Esophagus (tissue), 2 donors: ENCODE data around the gene RND3. TPM values are rescaled to one million over a fixed set of nuclear protein-coding genes. Genes with fewer than 3 reads are reported as not detected.

Experiments
- H3K27ac ChIP-seq, 2 donors: one replicate each; pipeline ENCODE4 v1.5.1; 2013; ENCODE audit warnings: low read depth in 2 of 2, mild to moderate bottlenecking in 2 of 2, inconsistent platforms in 1 of 2, low read length in 1 of 2, moderate library complexity in 1 of 2
- H3K27me3 ChIP-seq, 2 donors: one replicate each; pipeline ENCODE4 v1.6.1; 2013; ENCODE audit warnings: low read length in 2 of 2, control low read depth in 1 of 2, mild to moderate bottlenecking in 1 of 2; ENCODE audit not compliant: insufficient read depth in 2 of 2, control insufficient read depth in 1 of 2
- H3K36me3 ChIP-seq, 2 donors: one replicate each; pipeline ENCODE4 v1.6.1; 2013; ENCODE audit warnings: low read length in 1 of 2; ENCODE audit not compliant: control insufficient read depth in 2 of 2, insufficient read depth in 2 of 2
- H3K4me1 ChIP-seq, 2 donors: one replicate each; pipeline ENCODE4 v1.6.1; 2013; ENCODE audit warnings: low read length in 1 of 2; ENCODE audit not compliant: control insufficient read depth in 2 of 2, insufficient read depth in 2 of 2
- H3K4me3 ChIP-seq, 2 donors: one replicate each; pipeline ENCODE4 v1.5.1; 2013; ENCODE audit warnings: low read length in 2 of 2, mild to moderate bottlenecking in 2 of 2, low read depth in 1 of 2, moderate library complexity in 1 of 2
- H3K9me3 ChIP-seq, 2 donors: one replicate each; pipeline ENCODE4 v1.6.1; 2013; ENCODE audit warnings: mild to moderate bottlenecking in 2 of 2, low read depth in 1 of 2, low read length in 1 of 2, moderate library complexity in 1 of 2; ENCODE audit not compliant: control insufficient read depth in 2 of 2, insufficient read depth in 1 of 2
- WGBS, 2 donors: extraction: QIAGEN DNeasy Blood & Tissue Kit; methylation state at CpG; one replicate each; pipeline ENCODE4 v1.1.7; 2013; 5-methylcytosine and 5-hydroxymethylcytosine counted together
- polyA plus RNA-seq, 2 donors: library from polyadenylated mRNA; stranded (reverse); fragments of 200-250 nt; gene quantifications; one replicate each; pipeline ENCODE4 v1.2.3, GENCODE V29; 2013
- donor health status: healthy with polysubstance abuse.
- donor health status: Bipolar disorder and iron deficiency.

RND3 gene
- polyA plus RNA-seq, 2 donors = 47.6 to 151 TPM

DNA sequence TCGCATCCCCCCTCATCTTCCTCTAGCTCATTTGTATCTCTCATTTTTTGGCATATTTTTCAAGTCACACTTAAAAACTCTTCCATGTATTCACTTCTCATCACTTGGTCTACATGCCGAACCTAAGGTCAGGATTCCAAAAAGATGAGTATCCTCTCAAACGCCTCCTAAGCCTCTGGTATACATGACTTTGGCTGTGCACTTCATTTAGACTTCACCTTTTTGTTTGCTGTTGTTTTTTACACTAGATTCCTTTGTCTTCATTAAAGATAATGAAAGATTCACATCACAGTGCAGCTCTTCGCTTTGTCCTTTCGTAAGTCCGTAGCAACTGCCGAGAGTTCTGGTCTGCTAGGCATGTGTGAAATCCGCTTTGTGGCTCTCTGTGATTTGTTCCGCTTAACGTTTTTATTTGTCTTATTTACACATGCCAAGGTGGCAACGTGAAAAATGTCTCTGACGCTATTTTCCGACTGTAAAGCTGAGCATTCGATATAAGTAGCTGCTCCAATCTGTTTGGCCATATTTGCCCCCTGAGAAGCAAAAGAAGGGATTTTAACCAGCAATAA, 17.7 kb downstream of the RND3 start:
- H3K9me3 ChIP-seq = no peaks in the 10 kb centered on the region
- peak overlapping the region in 1 of 2 donors; percentile 31 for H3K27ac ChIP-seq
- peaks cover 3 to 9% of the 10 kb centered on the region in 2 donors for H3K36me3 ChIP-seq
- H3K4me1 ChIP-seq = peaks cover 4 to 9% of the 10 kb centered on the region in 2 donors
- WGBS, 2 donors = 82 to 86% methylated on average over 14 of the region's 14 CpGs
- no peaks in the 10 kb centered on the region for H3K27me3 ChIP-seq
- H3K4me3 ChIP-seq = no peak overlapping the region

DNA sequence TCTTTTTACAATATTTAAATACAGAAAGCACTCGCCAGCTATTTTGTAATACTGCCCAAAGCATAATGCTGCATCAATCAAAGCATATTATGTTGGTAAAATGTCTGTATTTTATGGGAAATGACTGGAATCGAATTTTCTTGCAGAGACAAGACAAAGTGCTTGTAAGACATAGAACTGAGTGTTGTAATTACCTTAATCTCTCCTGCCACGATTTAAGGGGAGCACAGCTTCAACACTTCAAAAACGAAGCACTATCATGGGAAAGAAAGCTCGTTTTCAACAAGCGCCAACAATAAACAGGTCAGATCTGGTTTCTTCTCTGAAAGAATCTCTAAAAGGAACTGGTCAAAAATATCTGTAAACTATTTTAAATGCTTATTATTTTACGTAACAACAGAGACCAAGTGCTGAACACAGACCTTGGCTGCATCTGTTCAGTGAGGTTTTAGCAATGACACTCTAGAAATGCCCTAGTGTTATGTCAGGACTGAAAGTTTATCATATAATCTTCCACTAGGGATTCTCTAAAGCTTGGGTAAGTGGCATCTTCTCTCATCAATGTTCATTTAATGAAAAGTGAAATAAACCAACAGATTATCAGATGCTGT, 19.0 kb downstream of the RND3 start:
- H3K4me1 ChIP-seq = peaks cover 0 to 5% of the 10 kb centered on the region in 2 donors
- peaks cover 0 to 5% of the 10 kb centered on the region in 2 donors for H3K36me3 ChIP-seq
- H3K27ac ChIP-seq = peak overlapping the region in 1 of 2 donors; percentile 34

DNA sequence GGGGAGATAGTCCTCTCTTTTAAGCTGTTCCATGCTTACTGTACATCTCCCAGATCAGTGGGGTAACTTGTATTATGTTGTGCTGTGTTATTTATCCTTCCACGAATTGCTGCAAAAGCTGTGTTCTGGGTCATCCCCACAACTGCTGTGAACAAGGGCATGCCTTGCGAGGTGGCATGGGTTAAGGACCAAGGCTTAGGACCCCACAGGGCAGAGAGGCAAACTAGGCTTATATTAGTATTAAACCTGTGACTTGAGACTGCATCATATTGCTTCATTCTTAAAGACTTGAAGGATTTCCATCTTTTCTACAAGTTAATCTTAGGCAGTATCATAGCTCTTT, 19.9 kb downstream of the RND3 start:
- Histone ChIP-seq H3K27me3 (no peaks in the 10 kb centered on the region), H3K27ac (peak overlapping the region in 1 of 2 donors; percentile 85), H3K4me1 (peaks cover 0 to 5% of the 10 kb centered on the region in 2 donors), H3K36me3 (peaks cover 0 to 5% of the 10 kb centered on the region in 2 donors), H3K9me3 (no peaks in the 10 kb centered on the region), H3K4me3 (no peak overlapping the region)
- WGBS, 2 donors = 66 to 69% methylated on average over 2 of the region's 2 CpGs

More for the DNA sequence above, 19.0 kb downstream of the RND3 start:
- H3K27me3 ChIP-seq = no peaks in the 10 kb centered on the region
- H3K9me3 ChIP-seq = no peaks in the 10 kb centered on the region
- H3K4me3 ChIP-seq = no peak overlapping the region
- WGBS, 2 donors = 50 to 60% methylated on average over 7 of the region's 7 CpGs

DNA sequence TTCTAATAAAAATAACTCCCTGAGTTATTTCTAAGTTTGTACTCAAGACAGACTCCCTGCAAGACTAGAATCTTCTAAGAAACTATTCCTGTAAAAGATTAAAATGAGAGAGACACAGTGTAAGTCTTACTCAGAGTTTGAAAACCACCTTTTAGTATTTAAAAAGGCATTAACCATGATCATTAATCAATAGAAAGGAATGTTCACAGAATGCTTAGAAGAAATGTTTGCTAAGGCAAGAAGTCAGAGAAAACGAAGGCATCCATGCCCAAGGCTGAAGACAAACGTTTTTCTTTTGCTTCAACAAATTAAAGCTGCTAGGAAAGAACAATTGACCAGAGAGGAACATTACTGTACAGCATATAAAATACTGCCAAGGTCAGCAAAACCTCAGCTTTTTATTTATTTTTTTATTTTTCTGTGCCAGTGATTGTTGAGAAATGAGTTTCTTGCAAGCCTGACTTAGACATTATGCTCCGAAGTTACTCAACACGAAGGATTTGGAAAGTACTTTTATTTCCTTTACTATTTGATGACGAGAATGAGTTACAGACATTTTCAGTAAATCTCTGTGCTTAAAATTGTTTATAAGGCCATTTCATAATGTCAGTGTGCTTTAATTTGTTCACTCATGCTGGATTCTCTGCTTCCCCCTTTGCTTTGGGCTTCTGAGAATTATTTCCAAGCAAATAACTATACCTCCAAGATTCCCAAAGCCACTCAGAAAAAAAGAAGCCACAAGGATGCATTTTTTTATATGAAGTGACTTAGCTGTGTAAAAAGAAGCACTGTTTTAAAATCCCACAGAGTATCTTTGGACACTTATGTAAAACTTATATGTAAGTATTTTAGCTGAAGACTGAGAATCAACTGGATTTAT, 20.5 kb downstream of the RND3 start:
- WGBS, 2 donors = 18 to 40% methylated on average over 5 of the region's 5 CpGs
- Histone ChIP-seq H3K36me3 (peaks cover 0 to 3% of the 10 kb centered on the region in 2 donors), H3K27me3 (no peaks in the 10 kb centered on the region), H3K9me3 (no peaks in the 10 kb centered on the region), H3K4me1 (peaks cover 0 to 3% of the 10 kb centered on the region in 2 donors), H3K27ac (peak overlapping the region in 1 of 2 donors; percentile 85), H3K4me3 (no peak overlapping the region)

DNA sequence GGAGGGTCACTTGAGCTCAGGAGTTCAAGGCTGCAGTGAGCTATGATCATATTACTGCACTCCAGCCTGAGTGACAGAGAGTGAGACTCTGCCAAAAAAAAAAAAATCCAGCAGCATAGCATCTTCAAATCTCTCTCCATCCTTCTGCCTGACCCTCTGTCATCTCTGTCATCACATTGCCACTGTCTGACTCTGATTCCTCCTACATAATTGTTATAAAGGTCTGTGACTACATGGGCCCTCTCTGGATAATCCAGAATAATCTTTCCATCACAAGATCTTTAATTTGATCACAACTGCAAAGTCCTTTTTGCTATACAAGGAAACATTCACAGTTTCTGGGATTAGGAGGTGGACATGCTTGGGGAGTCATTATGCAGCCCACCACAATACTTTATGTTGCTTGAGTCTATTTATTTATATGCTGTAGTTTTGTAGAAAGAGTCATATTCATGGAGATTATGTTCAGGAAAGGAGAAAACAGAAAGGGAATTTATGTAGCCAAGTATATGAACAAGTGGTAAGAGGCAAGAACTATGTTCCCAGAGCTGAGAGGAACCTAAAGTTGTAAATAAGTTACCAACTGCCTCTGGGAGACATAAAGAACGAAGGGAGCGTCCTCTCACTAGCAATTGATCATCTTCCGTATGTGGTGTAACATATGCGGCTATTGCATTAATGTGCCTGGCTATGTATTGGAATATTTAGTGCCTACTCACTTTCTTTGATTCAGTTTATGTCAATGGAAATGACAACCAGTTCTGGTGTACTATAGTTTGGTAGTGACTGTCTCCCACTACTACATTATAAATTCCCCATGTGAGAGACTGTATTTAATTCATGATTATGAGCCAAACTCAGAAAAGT, 21.5 kb downstream of the RND3 start:
- Histone ChIP-seq H3K27me3 (no peaks in the 10 kb centered on the region), H3K27ac (no peak overlapping the region)
- WGBS, 2 donors = 85 to 94% methylated on average over 4 of the region's 4 CpGs

GRCh38 chr2:150464986-150465385, 22.5 kb downstream of the RND3 start:
- no peak overlapping the region for H3K27ac ChIP-seq
- H3K4me3 ChIP-seq = no peak overlapping the region
- 98 to 100% methylated on average over 1 of the region's 1 CpG for WGBS, 2 donors
- peaks cover 0 to 3% of the 10 kb centered on the region in 2 donors for H3K4me1 ChIP-seq
- H3K27me3 ChIP-seq = no peaks in the 10 kb centered on the region
- H3K9me3 ChIP-seq = no peaks in the 10 kb centered on the region
- H3K36me3 ChIP-seq = no peaks in the 10 kb centered on the region

More for the DNA sequence above, 21.5 kb downstream of the RND3 start:
- Histone ChIP-seq H3K4me3 (no peak overlapping the region), H3K36me3 (peaks cover 0 to 3% of the 10 kb centered on the region in 2 donors), H3K9me3 (no peaks in the 10 kb centered on the region), H3K4me1 (peaks cover 0 to 3% of the 10 kb centered on the region in 2 donors)

DNA sequence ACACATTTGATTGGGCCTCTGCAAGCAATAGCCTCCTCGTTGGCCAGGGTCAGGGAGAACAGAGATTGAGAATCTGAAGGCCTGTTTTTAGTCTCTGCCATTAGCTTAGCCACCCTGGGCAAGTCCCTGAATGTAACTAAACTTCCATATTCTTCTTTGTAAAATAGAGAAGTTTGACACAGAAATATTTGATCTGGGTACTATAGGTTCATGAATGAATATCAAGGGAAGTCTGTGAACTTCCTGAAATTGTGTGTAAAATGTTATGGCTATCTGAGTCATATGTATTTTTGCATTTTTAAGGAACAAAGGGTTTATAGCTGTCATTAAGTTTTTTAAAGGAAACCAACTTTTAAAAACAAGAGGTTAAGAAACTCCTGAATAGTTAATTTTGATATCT, 23.2 kb downstream of the RND3 start:
- Histone ChIP-seq H3K9me3 (no peaks in the 10 kb centered on the region), H3K4me1 (peaks cover 0 to 3% of the 10 kb centered on the region in 2 donors), H3K36me3 (no peaks in the 10 kb centered on the region), H3K27me3 (no peaks in the 10 kb centered on the region), H3K27ac (no peak overlapping the region), H3K4me3 (no peak overlapping the region)
- 59 to 67% methylated on average over 1 of the region's 1 CpG for WGBS, 2 donors

DNA sequence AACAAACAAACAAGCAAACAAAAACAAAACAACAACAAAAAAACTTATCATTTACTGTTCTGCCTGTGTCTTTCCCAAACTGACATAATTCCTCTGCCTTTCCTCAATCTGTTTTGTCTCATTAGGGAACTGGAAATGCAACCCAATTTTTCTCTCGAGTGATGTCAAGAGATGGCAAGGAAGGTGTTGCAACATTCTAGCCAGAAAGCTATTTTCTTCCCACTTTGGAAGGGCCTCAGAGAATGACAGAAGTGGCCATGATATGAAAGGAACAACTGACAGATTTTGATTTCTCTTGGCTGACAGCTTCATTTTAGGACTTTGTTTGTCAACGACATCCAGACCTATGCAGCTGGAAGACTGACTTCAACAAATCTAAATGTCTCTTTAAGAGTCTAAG, 24.7 kb downstream of the RND3 start:
- 72 to 78% methylated on average over 2 of the region's 2 CpGs for WGBS, 2 donors
- no peaks in the 10 kb centered on the region for H3K9me3 ChIP-seq

GRCh38 chr2:150459281-150459680, 28.2 kb downstream of the RND3 start:
- no peaks in the 10 kb centered on the region for H3K27me3 ChIP-seq

More for the DNA sequence above, 24.7 kb downstream of the RND3 start:
- Histone ChIP-seq H3K27ac (no peak overlapping the region), H3K4me1 (peaks cover 0 to 3% of the 10 kb centered on the region in 2 donors), H3K27me3 (no peaks in the 10 kb centered on the region), H3K4me3 (no peak overlapping the region), H3K36me3 (no peaks in the 10 kb centered on the region)

More at GRCh38 chr2:150459281-150459680, 28.2 kb downstream of the RND3 start:
- Histone ChIP-seq H3K9me3 (no peaks in the 10 kb centered on the region), H3K4me3 (no peak overlapping the region), H3K36me3 (no peaks in the 10 kb centered on the region), H3K4me1 (no peaks in the 10 kb centered on the region), H3K27ac (no peak overlapping the region)
- WGBS, 2 donors = 78 to 89% methylated on average over 1 of the region's 1 CpG
